Upper lobe of right lung (tissue), 1 donor: Measurements from ENCODE around the gene DIPK1B. TPM values are rescaled to one million over a fixed set of nuclear protein-coding genes. Genes with fewer than 3 reads are reported as not detected.

ENCODE experiments used
- ATAC-seq: fragments of 200-7000 bp; cut with Tn5 transposase; one replicate; pipeline ENCODE4 v1.9.1; 2020; ENCODE audit warnings: mild to moderate bottlenecking, moderate library complexity
- DNase-seq: peaks from one replicate; pipeline ENCODE4 v3.0.0-alpha.2; 2020
- H3K27ac ChIP-seq: fragments of 200-600 bp; one replicate; pipeline ENCODE4 v1.8.0; 2022
- H3K27me3 ChIP-seq: fragments of 200-600 bp; one replicate; pipeline ENCODE4 v1.8.0; 2022; ENCODE audit warnings: mild to moderate bottlenecking
- H3K36me3 ChIP-seq: fragments of 200-600 bp; one replicate; pipeline ENCODE4 v1.8.0; 2022
- H3K4me1 ChIP-seq: fragments of 200-600 bp; one replicate; pipeline ENCODE4 v1.8.0; 2022
- H3K4me3 ChIP-seq: fragments of 200-600 bp; one replicate; pipeline ENCODE4 v1.8.0; 2022; ENCODE audit warnings: mild to moderate bottlenecking
- H3K9me3 ChIP-seq: fragments of 200-600 bp; one replicate; pipeline ENCODE4 v1.8.0; 2022
- intact Hi-C: fragments of 100-400 bp; cut with DNase I; formaldehyde crosslinking; loops from one replicate; pipeline ENCODE4 v1.11.0; 2022
- total RNA-seq: library from RNA; stranded (reverse); fragmentation: NEBNext Ultra II Directional; extraction: Animal tissue kit (Norgen Biotek cat#: 25700); gene quantifications from one replicate; pipeline ENCODE4 v1.2.1, GENCODE V29; 2021
- TF ChIP-seq, protein P1 (sequence below): fragments of 200-600 bp; IDR thresholded peaks from one replicate; pipeline ENCODE4 v1.8.0; 2022; ENCODE audit warnings: antibody characterized with exemption
- donor health status: DM: no; HTN: yes; CAD: no; lungs with severe emphysema.

Gene DIPK1B
- total RNA-seq, 1 donor from 2014 or later = 17.7 TPM

DNA sequence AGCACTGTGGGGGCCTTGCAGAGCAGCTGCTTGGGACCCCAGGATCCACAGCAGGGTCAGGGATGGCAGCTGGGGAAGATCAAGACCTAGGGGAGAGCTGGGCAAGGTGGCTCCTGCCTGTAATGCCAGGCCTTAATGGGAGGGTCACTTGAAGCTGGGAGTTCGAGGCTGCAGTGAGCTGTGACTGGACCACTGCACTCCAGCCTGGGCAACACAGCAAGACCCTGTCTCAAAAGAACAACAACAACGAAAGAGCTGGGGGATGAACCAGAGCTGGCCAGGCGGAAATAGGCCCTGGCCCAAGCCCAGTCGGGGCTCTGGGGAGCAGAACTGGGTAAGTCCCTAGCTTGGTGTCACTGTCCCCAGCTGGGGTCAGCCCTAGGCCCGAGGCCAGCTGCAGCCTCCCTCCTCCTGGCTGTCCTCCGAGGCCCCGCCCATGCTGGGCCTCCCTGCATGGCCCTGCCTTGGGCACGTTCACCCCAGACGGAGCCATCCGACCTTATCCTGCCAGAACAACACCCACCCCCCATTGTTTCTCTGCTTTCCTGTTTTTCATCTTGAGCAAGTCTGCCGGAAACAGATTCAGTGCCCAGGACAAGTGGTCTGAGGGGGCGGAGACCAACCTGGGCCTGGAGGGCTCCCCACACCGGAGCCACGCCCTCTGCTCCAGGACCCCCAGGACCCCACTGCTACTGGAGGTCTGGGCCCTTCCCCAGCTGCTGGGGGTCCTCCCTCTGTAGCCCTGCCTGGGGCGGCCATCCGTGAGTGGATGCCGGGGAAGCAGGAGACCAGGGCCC, 1.9 kb downstream of the DIPK1B start:
- intact Hi-C loops = no loop called here
- peak overlapping the region; percentile 83 for H3K27ac ChIP-seq
- DNase-seq = peak; percentile 73

DNA sequence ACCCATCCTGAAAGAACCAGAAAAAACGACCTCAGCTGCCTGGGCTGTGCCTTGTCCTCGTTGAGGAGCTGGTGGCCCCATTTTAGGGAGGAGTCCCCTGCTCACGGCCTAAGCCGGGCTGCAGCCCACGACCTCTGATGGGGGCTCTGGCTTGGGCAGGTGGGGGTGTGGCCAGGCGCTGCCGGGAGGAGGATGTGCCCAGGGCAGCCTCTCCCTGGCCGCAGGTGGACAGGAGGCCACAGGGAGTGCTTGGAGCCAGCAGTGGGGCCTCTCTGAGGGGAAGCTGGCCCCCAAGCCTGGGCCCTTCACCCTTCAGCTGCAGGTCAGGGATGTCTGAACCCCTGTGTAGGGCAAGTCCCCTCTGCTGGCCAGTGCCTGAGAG, 2.5 kb downstream of the DIPK1B start:
- TF ChIP-seq, protein P1, sequence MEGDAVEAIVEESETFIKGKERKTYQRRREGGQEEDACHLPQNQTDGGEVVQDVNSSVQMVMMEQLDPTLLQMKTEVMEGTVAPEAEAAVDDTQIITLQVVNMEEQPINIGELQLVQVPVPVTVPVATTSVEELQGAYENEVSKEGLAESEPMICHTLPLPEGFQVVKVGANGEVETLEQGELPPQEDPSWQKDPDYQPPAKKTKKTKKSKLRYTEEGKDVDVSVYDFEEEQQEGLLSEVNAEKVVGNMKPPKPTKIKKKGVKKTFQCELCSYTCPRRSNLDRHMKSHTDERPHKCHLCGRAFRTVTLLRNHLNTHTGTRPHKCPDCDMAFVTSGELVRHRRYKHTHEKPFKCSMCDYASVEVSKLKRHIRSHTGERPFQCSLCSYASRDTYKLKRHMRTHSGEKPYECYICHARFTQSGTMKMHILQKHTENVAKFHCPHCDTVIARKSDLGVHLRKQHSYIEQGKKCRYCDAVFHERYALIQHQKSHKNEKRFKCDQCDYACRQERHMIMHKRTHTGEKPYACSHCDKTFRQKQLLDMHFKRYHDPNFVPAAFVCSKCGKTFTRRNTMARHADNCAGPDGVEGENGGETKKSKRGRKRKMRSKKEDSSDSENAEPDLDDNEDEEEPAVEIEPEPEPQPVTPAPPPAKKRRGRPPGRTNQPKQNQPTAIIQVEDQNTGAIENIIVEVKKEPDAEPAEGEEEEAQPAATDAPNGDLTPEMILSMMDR = no peak
- peaks cover 8% of the 10 kb centered on the region for H3K27me3 ChIP-seq

More for the DNA sequence above, 1.9 kb downstream of the DIPK1B start:
- Histone ChIP-seq H3K27me3 (peaks cover 8% of the 10 kb centered on the region), H3K36me3 (no peaks in the 10 kb centered on the region), H3K4me3 (no peak overlapping the region), H3K9me3 (no peaks in the 10 kb centered on the region), H3K4me1 (peaks cover 30% of the 10 kb centered on the region)
- TF ChIP-seq, protein P1 = no peak
- ATAC-seq = peak; percentile 54

DNA sequence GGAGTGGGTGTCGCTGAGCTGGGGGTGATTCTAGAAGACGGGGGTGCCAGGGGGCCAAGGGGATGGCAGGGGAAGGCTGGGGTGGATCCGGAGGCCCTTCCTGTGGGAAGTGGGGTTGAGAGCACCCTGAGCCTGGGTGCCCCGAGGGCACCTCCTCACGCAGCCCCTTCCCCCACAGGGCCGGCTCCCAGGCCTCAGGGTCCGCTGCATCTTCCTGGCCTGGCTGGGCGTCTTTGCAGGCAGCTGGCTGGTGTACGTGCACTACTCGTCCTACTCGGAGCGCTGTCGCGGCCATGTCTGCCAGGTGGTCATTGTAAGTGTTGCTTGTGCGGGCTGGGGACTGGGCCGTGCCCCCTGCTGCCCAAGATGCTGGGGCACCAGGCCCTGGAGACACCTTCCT, 5.0 kb downstream of the DIPK1B start:
- DNase-seq (peak; percentile 68), ATAC-seq (no peak)
- Histone ChIP-seq H3K4me1 (peaks cover 37% of the 10 kb centered on the region), H3K9me3 (no peaks in the 10 kb centered on the region), H3K4me3 (no peak overlapping the region), H3K27me3 (no peaks in the 10 kb centered on the region), H3K27ac (no peak overlapping the region), H3K36me3 (peaks cover 11% of the 10 kb centered on the region)
- intact Hi-C loops = no loop called here
- TF ChIP-seq, protein P1 = no peak

More for the DNA sequence above, 2.5 kb downstream of the DIPK1B start:
- H3K27ac ChIP-seq = peak overlapping the region; percentile 83
- no peak overlapping the region for H3K4me3 ChIP-seq
- H3K4me1 ChIP-seq = peaks cover 34% of the 10 kb centered on the region
- no peaks in the 10 kb centered on the region for H3K36me3 ChIP-seq
- DNase-seq (no peak), ATAC-seq (no peak)
- no peaks in the 10 kb centered on the region for H3K9me3 ChIP-seq
- intact Hi-C loops = no loop called here

DNA sequence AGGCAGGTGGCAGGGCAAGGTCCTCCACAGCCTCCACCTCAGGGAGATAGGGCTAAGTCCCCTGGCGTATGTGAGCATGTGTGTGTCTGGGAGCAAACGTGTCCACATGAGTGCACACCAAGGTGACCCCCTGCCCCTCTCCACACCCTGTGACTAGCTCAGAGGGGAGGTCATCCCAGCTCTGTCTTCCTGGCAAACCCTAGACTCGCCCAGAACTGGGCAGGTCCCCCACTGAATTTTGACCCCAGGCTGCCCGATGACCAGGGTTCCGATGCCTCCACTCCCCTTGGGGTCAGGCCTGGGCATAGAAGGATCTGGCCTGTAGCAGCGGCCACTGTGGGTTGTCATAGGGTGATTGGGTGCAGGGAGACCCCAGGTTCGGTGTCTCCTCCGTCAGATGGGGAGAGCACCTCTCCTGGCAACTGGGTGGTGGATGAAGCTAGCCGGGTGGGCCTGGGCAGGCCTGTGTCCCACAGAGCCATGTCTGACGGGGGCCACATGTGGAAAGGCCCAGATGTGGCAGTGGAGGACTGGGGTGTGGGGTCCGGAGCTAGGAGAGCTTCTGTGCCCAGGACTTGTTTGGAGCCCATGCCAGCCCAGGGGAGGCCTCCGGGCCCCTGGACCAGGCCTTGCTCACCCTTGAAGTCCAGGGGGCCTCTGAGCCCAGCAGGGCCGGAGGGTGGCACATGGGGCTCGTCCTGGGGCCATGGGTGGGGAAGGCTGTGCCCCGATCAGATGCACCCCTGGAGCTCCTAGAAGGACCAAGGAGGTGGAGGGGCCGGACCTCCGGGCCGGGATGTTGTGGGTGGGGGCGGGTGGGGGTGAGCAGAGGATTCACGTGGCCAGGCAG, 6.2 kb downstream of the DIPK1B start:
- Histone ChIP-seq H3K4me3 (no peak overlapping the region), H3K4me1 (peaks cover 35% of the 10 kb centered on the region), H3K36me3 (peaks cover 23% of the 10 kb centered on the region), H3K27me3 (no peaks in the 10 kb centered on the region), H3K9me3 (no peaks in the 10 kb centered on the region), H3K27ac (peak overlapping the region; percentile 17)
- DNase-seq (no peak), ATAC-seq (no peak)
- intact Hi-C loops = no loop called here
- TF ChIP-seq, protein P1 = no peak

DNA sequence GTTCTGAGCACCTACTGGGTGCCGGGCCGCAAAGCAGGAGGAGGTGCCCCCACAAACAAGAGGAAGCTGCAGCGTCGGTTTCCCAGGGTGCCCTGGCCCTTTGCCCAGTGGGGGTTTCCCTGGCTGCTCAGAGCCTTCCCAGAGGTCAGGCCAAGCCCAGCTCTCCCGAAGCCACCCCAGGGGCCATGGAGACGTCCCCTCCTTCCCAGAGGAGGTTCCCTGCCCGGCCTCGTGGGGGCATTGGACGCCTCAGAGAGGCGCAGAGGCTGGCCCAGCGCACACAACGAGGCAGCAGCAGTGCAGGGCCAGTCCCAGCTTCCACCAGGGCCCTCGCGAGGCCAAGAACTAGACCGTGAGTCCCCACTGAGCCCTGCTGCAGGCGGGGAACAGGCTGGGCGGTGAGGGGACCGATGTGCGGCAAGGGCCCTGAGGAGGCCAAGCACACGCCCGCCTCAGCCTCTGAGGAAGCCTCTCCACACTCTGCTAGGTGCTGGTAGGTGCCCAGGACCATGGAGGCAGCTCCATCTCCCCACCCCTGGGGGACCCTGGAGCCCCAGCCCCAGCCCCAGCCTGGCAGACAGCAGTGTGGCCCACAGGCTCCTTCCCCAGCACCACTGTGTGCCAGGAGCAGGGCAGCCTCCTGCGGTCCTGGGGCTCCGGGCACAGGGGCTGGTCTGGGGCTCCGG, 7.0 kb downstream of the DIPK1B start:
- H3K27ac ChIP-seq = peak overlapping the region; percentile 17
- intact Hi-C loops = no loop called here
- no peaks in the 10 kb centered on the region for H3K9me3 ChIP-seq
- no peak overlapping the region for H3K4me3 ChIP-seq
- H3K27me3 ChIP-seq = no peaks in the 10 kb centered on the region
- TF ChIP-seq, protein P1 = peak; percentile 22
- peaks cover 30% of the 10 kb centered on the region for H3K36me3 ChIP-seq
- H3K4me1 ChIP-seq = peaks cover 37% of the 10 kb centered on the region
- ATAC-seq = peak; percentile 33
- no peak for DNase-seq
